ENCODE results near the gene ABI3.

DNA sequence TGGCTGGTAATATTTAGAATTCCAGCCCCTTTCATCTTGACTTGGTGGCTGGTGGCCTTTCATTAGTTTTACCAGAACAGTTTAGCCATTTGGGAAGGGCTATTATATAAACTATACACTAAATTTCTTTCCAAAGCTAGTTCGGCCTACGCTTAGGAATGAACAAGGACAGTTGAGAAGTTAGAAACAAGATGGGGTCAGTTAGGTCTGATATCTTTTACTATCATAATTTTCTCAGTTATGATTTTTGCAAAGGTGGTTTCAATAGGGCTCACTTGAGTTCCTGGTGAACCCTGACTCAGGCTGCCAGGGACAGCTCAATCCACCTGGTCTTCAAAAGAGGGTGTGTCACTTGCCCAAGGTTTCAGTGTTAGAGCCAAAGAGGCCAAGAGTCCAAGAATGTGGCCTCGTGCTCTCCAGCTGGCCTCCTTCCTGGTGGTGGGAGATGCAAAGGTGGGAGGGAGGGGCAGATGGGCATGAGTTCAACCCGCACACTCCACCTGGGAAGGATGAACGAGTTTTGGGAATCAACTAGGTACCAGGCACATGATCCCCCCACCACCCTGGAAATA is 24.1 kb downstream of the ABI3 start:
- TF ChIP-seq, protein P1, sequence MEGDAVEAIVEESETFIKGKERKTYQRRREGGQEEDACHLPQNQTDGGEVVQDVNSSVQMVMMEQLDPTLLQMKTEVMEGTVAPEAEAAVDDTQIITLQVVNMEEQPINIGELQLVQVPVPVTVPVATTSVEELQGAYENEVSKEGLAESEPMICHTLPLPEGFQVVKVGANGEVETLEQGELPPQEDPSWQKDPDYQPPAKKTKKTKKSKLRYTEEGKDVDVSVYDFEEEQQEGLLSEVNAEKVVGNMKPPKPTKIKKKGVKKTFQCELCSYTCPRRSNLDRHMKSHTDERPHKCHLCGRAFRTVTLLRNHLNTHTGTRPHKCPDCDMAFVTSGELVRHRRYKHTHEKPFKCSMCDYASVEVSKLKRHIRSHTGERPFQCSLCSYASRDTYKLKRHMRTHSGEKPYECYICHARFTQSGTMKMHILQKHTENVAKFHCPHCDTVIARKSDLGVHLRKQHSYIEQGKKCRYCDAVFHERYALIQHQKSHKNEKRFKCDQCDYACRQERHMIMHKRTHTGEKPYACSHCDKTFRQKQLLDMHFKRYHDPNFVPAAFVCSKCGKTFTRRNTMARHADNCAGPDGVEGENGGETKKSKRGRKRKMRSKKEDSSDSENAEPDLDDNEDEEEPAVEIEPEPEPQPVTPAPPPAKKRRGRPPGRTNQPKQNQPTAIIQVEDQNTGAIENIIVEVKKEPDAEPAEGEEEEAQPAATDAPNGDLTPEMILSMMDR (IDR thresholded peaks at IDR 0.05), result no peak
- TF ChIP-seq POLR2AphosphoS5 (IDR thresholded peaks at IDR 0.05) (no peak), POLR2A (IDR thresholded peaks at IDR 0.05) (no peak), EP300 (IDR thresholded peaks at IDR 0.05) (no peak)
